Left lobe of liver (tissue), 2 donors: Measurements from ENCODE around the gene RGS3. TPM values are rescaled to one million over a fixed set of nuclear protein-coding genes. Genes with fewer than 3 reads are reported as not detected.
"Not testable (repeated sequence)": the region's sequence is repeated elsewhere in the genome, so short reads cannot be mapped to it uniquely, and the experiment has no call there.

Source experiments
- ATAC-seq: fragments of 200-7000 bp; cut with Tn5 transposase; one replicate; pipeline ENCODE4 v1.9.1; 2020; ENCODE audit warnings: mild to moderate bottlenecking, moderate library complexity
- DNase-seq: peaks from one replicate; pipeline ENCODE4 v3.0.0-alpha.2; 2020; ENCODE audit warnings: low spot score
- total RNA-seq: library from RNA; stranded (reverse); gene quantifications from one replicate; pipeline ENCODE4 v1.2.1, GENCODE V29; 2021
- donor health status: DM: no; HTN: no; CAD: no; lungs with moderate emphysema.
- donor health status: DM: no; HTN: yes; CAD: no.

RGS3 gene
- total RNA-seq, 1 donor from 2014 or later = 19.5 TPM

GRCh38 chr9:113628621-113629020, 165.1 kb downstream of the RGS3 start:
- no peak for DNase-seq
- ATAC-seq = no peak

DNA sequence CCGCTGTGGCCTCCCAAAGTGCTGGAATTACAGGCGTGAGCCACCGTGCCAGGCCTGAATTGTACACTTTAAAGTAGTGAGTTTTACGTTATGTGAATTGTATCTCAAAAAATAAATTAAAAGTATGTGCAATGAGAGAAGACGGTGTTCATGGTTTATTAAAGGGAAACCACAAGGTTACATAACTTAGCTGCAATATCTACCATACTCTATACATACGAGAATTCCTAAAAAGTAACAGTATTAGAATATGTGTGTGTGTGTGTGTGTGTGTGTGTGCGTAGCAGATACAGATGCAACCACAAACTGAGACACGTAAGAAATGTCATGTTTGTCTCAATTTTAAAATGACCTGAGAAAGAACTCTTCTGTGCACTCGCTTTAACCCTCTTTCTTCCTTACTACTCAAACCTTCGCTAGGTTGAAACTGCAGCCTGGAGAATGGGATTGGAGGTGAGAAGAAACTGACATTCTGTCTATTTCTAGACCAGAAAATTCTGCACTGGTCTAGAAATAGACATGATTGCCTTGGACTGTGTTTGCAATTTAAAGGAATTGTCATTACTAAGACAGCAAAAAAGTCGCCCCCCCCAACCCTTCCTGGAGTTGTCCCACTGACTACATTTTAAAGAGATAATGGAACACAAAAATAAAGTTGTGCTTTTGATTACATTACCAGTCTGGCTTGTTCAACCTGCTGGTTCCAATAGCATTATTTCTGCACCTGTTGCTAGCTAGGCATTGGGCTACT, 167.0 kb downstream of the RGS3 start:
- no peak for DNase-seq
- ATAC-seq = no peak

DNA sequence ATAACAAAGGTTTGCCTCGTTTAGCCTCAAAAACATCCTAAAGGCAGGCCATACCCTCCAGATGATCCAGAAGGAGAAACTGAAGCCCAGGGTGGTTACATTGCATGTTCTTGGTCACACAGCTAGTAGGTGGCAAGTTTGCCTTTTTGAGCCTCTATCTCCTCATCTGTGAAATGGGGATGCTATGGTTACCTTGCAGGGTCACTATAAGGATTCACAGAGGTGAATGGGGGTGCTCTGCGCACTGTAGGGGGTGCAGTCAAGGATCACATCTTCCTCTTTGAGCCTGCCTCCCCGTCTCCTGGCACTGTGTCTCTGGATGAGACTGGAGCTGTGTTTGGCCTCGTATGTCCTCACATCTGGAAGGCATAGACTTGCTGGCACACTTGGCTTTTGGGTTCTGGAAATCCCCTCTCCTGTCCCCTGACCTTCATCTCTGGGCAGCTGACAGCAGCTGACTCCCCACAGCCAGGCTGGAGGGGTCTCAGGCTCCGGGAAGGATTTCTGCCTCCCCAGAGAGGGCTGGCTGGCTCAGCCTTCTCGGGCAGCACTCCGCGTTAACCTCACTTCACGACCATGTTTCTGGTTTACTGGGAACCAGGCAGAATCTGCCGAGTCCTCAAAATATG, 167.7 kb downstream of the RGS3 start:
- peak; percentile 16 for DNase-seq

GRCh38 chr9:113631871-113632665, 168.5 kb downstream of the RGS3 start:
- ATAC-seq = no peak
- DNase-seq = no peak

More for the DNA sequence above, 167.7 kb downstream of the RGS3 start:
- ATAC-seq = no peak

DNA sequence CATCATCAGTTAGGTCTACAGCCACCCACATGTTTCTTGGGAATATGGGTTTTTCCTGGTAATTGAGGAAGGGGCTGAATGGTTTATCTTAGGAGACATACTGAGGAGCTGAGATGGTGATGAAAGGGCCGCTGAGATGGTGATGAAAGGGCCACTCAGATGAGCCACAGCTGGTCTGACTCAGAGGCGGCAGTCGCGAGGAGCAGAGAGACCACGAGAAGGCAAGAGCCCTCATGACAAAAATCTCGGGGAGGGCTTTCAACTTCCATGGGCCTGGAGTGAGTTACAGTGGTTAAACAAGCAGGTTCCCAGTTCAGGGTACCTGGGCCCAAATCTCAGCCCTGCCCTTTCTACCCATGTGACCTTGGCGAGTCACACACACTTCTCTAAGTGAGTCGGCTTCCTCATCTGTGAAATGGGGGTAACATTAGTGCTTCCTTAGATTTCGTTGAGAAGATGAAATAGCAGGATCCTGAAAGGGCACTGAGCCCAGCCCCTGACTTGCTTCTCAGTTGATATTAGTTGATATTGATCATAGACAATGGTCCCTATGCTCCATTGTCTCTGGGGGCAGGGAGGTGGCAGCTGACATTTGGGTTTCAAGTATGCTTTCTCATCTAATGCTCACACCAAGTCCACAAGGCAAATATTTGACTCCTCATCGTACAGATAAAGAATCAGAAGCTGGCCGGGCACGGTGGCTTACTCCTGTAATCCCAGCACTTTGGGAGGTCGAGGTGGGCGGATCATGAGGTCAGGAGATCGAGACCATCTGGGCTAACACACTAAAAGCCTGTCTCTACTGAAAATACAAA, 169.5 kb downstream of the RGS3 start:
- DNase-seq (no peak), ATAC-seq (no peak)

DNA sequence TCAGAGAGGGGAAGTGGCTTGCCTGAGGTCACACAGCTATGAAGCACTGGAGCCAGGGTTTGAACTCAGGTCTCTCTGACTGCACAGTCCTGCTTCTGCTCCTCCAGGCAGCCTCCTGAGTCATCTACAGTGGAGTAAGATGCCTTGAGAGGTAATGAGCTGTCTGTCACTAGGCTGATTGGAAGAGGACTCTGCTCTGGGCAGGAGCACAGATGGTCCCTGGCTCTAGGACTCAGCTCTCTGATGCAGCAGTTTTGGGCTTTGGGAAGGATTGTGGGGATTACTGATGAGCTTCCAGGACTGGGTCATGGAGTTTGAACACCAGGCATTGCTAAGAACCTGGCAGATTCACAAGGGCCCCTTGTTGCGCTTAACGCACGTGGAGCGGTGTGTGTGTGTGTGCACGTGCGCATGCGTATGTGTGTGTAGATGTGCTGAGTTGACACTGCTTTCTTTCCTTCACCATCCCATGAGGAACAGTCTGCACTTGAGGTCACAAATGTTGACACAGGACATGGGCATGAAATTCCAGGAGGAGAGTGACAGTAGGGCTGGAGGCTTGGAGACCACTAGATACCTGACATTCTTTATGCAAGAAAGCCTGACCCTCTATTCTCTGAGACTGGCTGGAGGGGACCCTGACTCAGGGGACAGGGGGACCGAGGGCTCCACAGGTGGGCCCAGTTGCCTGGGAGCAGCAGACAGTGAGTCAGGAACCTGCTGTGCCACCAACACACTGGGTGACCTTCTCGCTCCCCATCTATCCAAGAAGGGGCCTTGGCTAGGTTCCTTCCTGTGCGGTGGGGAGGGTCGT, 170.5 kb downstream of the RGS3 start:
- ATAC-seq (no peak), DNase-seq (no peak)

GRCh38 chr9:113634596-113635515, 171.3 kb downstream of the RGS3 start:
- DNase-seq (no peak), ATAC-seq (peak; percentile 73)

GRCh38 chr9:113635586-113635985, 172.1 kb downstream of the RGS3 start:
- DNase-seq (no peak), ATAC-seq (no peak)

DNA sequence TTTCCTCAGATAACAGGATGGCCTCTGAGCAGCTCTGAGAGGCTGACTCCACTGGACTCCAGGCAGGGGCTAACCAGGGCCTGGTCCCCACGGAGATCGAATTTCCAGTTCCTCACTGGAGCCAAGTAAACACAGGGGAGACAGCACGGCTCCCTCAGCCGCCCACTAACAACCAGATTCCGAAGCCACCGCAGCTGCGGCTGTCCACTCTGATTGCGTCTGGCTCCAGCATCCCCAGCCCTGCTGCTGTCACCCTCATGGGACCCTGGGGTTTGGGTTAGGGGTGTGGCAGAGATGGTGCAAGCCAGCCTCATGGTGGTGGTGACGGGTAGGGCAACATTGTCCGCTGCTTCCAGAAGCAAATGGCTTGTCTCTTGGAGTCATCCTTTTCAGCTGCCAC, 172.6 kb downstream of the RGS3 start:
- DNase-seq = no peak
- no peak for ATAC-seq

- DNase-seq (no peak), ATAC-seq (no peak)
These were observed 173.2 kb downstream of the RGS3 start for GRCh38 chr9:113636693-113637092.

DNA sequence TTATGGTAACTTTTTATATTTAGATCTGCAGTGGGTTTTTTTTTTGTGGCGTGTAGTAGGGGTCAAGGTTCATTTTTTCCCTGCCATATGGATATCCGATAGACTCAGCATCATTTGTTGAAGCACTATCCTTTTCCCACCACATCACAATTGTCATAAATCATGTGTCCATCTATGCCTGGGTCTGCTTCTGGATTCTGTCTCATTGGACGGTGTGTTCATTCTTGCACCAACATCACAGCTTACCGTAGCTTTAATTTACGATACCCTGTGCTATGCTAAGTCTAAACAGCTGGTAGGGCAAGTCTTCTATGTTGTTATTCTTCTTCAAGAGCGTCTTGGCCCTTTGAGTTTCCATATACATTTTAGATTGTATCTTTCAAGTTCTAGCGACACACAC, 175.0 kb downstream of the RGS3 start:
- ATAC-seq (no peak), DNase-seq (no peak)

- ATAC-seq (no peak), DNase-seq (no peak)
These were observed 175.4 kb downstream of the RGS3 start for GRCh38 chr9:113638897-113639296.

DNA sequence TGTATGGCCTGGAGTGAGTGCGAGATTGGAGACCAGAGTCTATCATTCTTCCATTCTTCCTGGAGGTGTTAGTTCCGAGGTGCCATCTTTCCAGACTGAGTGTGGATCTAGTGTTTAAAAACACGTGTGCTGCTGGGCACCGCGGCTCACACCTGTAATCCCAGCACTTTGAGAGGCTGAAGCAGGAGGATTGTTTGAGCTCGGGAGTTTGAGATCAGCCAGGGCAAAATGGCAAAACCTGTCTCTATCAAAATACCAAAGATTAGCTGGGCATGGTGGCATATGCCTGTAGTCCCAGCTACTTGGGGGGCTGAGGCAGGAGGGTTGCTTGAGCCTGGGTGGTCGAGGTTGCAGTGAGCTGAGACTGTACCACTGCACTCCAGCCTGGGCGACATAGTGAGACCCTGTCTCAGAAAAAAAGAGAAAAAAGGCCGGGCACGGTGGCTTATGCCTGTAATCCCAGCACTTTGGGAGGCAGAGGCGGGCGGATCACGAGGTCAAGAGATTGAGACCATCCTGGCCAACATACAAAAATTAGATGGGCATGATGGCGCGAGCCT, 176.0 kb downstream of the RGS3 start:
- ATAC-seq, DNase-seq: not testable (repeated sequence)

- ATAC-seq (no peak), DNase-seq (no peak)
These were observed 176.9 kb downstream of the RGS3 start for GRCh38 chr9:113640418-113640817.

DNA sequence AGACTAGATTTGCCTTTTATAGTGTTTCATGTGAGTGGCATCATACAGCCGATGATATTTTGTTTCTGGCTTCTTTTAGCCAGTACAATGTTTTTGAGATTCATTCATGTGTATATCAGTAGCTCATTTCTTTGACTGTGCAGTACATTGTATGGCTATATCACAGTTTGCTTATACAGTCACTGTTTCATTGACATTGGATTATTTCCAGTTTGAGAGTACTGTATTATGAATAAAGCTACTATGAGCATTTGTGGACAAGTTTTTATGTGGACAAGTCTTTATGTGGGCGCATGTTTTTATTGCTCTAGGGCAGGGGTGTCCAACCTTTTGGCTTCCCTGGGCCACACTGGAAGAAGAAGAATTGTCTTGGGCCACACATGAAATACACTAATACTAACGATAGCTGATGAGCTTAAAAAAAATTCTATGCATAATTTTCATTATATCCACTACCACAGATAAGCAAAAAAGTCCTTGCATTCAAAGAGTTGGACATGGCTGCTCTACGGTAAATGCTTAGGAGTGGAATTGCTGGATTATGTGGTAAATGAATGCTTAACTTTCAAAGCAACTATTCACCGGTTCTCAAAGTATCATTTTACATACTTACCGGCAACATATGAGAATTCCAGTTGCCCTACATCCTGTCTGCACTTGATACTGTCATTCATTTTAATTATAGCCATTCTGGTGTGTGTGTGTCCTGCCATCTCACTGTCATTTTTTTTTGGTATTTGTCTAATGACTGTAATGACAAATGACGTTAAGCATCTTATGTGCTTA, 177.8 kb downstream of the RGS3 start:
- DNase-seq (no peak), ATAC-seq (no peak)

DNA sequence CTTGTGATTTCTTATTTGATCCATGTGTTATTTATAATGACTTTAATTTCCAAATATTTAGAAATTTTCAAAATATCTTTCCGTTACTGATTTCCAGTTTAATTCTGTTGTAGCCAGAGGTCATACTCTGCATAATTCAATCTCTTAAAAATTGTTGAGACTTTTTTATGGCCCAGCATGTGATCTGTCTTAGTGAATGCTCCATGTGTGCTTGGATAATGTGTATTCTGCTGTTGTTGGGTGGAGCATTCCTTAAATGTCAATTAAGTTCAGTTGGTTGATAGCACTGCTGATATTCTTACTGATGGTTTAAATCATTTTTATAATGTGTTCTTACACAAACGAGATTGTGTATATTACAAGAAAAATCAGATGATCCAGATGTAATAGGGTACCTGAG, 180.8 kb downstream of the RGS3 start:
- no peak for DNase-seq
- no peak for ATAC-seq

GRCh38 chr9:113645227-113645977, 181.9 kb downstream of the RGS3 start:
- ATAC-seq = no peak
- no peak for DNase-seq
